Sigmoid colon (tissue), 7 donors: Measurements from ENCODE around the gene MAML3. TPM values are rescaled to one million over a fixed set of nuclear protein-coding genes. Genes with fewer than 3 reads are reported as not detected.
A peak's percentile ranks its signal among the peaks of the same experiment; 100 is the strongest.

ENCODE experiments used
- DNase-seq: peaks from one replicate; pipeline ENCODE4 v3.0.0-alpha.2; 2019
- H3K27ac ChIP-seq, 4 donors: fragments of 200-600 bp; sonication (generic); one replicate each; pipeline ENCODE4 v1.5.1; 2016 to 2019; ENCODE audit warnings: mild to moderate bottlenecking in 1 of 4
- H3K27me3 ChIP-seq, 3 donors: fragments of 200-600 bp; sonication (generic); one replicate each; pipeline ENCODE4 v1.5.1; 2019; ENCODE audit warnings: mild to moderate bottlenecking in 1 of 3
- H3K36me3 ChIP-seq, 4 donors: fragments of 200-600 bp; sonication (generic); one replicate each; pipeline ENCODE4 v1.5.1; 2016 to 2019
- H3K4me1 ChIP-seq, 4 donors: fragments of 200-600 bp; sonication (generic); one replicate each; pipeline ENCODE4 v1.5.1; 2017 to 2019
- H3K4me3 ChIP-seq, 4 donors: fragments of 200-600 bp; sonication (generic); one replicate each; pipeline ENCODE4 v1.5.1; 2017 to 2019; ENCODE audit warnings: mild to moderate bottlenecking in 2 of 4, moderate library complexity in 1 of 4
- H3K9me3 ChIP-seq, 4 donors: fragments of 200-600 bp in 3 of 4; sonication (generic) in 3 of 4; one replicate each; pipeline versions ENCODE4 v1.5.1 to v1.6.1; 2013 to 2019
- CTCF ChIP-seq, 4 experiments: fragments of 450-650 bp in 3 of 4; fragments of 200-600 bp in 1 of 4; IDR thresholded peaks; one replicate each; pipeline ENCODE4 v1.5.1; 2016 to 2019; ENCODE audit warnings: antibody characterized with exemption in 4 of 4, mild to moderate bottlenecking in 3 of 4, moderate library complexity in 2 of 4
- EP300 ChIP-seq, 4 donors: sonication (generic); formaldehyde crosslinking; IDR thresholded peaks; one replicate each; pipeline ENCODE4 v1.6.1; 2017; ENCODE audit warnings: antibody characterized with exemption in 4 of 4
- POLR2A ChIP-seq, 2 donors: fragments of 450-650 bp; IDR thresholded peaks; one replicate each; pipeline ENCODE4 v1.6.1; 2016; ENCODE audit warnings: antibody characterized with exemption in 2 of 2, mild to moderate bottlenecking in 2 of 2, moderate library complexity in 2 of 2
- POLR2AphosphoS5 ChIP-seq, 4 donors: sonication (generic); formaldehyde crosslinking; IDR thresholded peaks; one replicate each; pipeline ENCODE4 v1.6.1; 2017; ENCODE audit warnings: antibody characterized with exemption in 4 of 4
- WGBS, 2 donors: extraction: QIAGEN DNeasy Blood & Tissue Kit; methylation state at CpG; one replicate each; pipeline ENCODE4 v1.1.7; 2013; 5-methylcytosine and 5-hydroxymethylcytosine counted together
- intact Hi-C: fragments of 100-400 bp; cut with DNase I; formaldehyde crosslinking; loops from one replicate; pipeline ENCODE4 v1.15.1; 2023
- polyA plus RNA-seq, 3 donors: library from polyadenylated mRNA; stranded (reverse); fragments of 200-250 nt; gene quantifications; one replicate each; pipeline ENCODE4 v1.2.3, GENCODE V29; 2013
- total RNA-seq, 4 donors: library from RNA; depleted of rRNA; stranded (reverse); fragments of >200 nt; gene quantifications; one replicate each; pipeline ENCODE4 v1.1.0, GENCODE V29; 2016
- donor health status: healthy with polysubstance abuse.
- donor health status: Bipolar disorder and iron deficiency.
- donor health status: healthy.

The MAML3 gene
- total and polyA plus RNA-seq, 7 donors = 3.5 to 16.3 (median 5.4) TPM

- TF ChIP-seq POLR2AphosphoS5 (IDR thresholded peaks at IDR 0.05) (no peak), EP300 (IDR thresholded peaks at IDR 0.05) (no peak), CTCF (IDR thresholded peaks at IDR 0.05) (no peak), POLR2A (IDR thresholded peaks at IDR 0.05) (no peak)
These were observed 220.4 kb downstream of the MAML3 start for GRCh38 chr4:139933541-139933940.

DNA sequence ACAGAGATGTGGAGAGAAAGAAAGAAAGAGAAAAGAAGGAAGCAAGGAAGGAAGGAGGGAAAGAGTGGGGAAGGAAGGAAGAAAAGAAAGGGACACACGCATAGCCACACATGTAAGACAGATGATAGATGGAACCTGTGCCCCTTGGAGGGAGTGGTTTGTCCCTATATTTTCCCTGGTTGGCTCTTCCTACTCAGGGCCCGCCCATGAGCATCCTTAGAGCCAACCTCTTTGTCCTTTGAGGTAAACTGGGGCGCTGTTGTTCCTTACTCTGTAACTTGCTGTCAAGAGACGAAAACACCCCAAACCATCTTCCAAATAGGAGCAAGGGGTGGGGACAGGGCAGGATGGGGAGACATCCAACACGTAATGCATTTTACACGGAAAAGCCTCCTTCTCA is 220.9 kb downstream of the MAML3 start:
- no peaks in the 10 kb centered on the region for H3K9me3 ChIP-seq
- H3K27me3 ChIP-seq = no peaks in the 10 kb centered on the region
- no peak for DNase-seq
- peaks cover 0 to 9% (median 4%) of the 10 kb centered on the region in 4 donors for H3K4me1 ChIP-seq
- no peaks in the 10 kb centered on the region for H3K36me3 ChIP-seq
- TF ChIP-seq EP300 (IDR thresholded peaks at IDR 0.05) (no peak), POLR2AphosphoS5 (IDR thresholded peaks at IDR 0.05) (no peak), CTCF (IDR thresholded peaks at IDR 0.05) (no peak), POLR2A (IDR thresholded peaks at IDR 0.05) (no peak)
- WGBS, 2 donors = 94 to 97% methylated on average over 6 of the region's 6 CpGs
- no peak overlapping the region for H3K27ac ChIP-seq
- H3K4me3 ChIP-seq = no peak overlapping the region
- intact Hi-C loops = no loop called here

More at GRCh38 chr4:139933541-139933940, 220.4 kb downstream of the MAML3 start:
- no peak overlapping the region for H3K27ac ChIP-seq
- DNase-seq = no peak
- 28 to 72% methylated on average over 5 of the region's 5 CpGs for WGBS, 2 donors
- H3K9me3 ChIP-seq = no peaks in the 10 kb centered on the region
- no peaks in the 10 kb centered on the region for H3K36me3 ChIP-seq
- intact Hi-C loops = no loop called here
- peaks cover 0 to 9% (median 4%) of the 10 kb centered on the region in 4 donors for H3K4me1 ChIP-seq
- H3K27me3 ChIP-seq = no peaks in the 10 kb centered on the region
- H3K4me3 ChIP-seq = no peak overlapping the region

DNA sequence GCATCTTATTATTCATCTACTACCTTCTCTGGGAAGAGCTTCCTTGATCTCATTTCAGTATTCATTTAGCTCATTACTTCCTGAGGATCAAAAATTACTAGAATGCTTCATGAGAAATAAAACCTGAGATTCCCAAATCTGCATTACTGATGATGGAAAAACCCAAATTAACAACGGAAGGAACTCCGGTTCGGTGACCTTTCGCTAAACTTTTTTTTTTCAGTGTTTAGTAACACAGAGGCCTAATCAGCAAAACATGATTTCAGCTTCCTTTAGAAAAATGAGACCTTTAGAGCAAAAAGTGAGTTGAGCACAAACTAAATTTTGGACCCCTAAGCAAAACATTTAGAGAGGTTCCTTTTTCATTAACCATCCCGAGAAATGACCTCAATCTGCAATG is 229.2 kb downstream of the MAML3 start:
- TF ChIP-seq POLR2A (IDR thresholded peaks at IDR 0.05) (no peak), POLR2AphosphoS5 (IDR thresholded peaks at IDR 0.05) (no peak), EP300 (IDR thresholded peaks at IDR 0.05) (no peak), CTCF (IDR thresholded peaks at IDR 0.05) (no peak)
- no peak for DNase-seq
- Histone ChIP-seq H3K27me3 (no peaks in the 10 kb centered on the region), H3K27ac (no peak overlapping the region), H3K36me3 (no peaks in the 10 kb centered on the region), H3K4me1 (peaks cover 0 to 40% (median 36%) of the 10 kb centered on the region in 4 donors), H3K9me3 (no peaks in the 10 kb centered on the region), H3K4me3 (no peak overlapping the region)
- WGBS, 2 donors = 81 to 93% methylated on average over 5 of the region's 5 CpGs
- intact Hi-C loops = no loop called here

GRCh38 chr4:139922406-139923024 is 231.5 kb downstream of the MAML3 start:
- intact Hi-C loops = no loop called here

More at GRCh38 chr4:139922406-139923024, 231.5 kb downstream of the MAML3 start:
- DNase-seq = no peak
- no peaks in the 10 kb centered on the region for H3K27me3 ChIP-seq
- H3K4me1 ChIP-seq = peaks cover 0 to 62% (median 58%) of the 10 kb centered on the region in 4 donors
- H3K4me3 ChIP-seq = no peak overlapping the region
- no peaks in the 10 kb centered on the region for H3K36me3 ChIP-seq
- H3K9me3 ChIP-seq = no peaks in the 10 kb centered on the region
- peak overlapping the region; percentile 77 to 90 (median 81) for H3K27ac ChIP-seq
- TF ChIP-seq POLR2AphosphoS5 (IDR thresholded peaks at IDR 0.05) (no peak), CTCF (IDR thresholded peaks at IDR 0.05) (no peak), POLR2A (IDR thresholded peaks at IDR 0.05) (no peak), EP300 (IDR thresholded peaks at IDR 0.05) (no peak)
- 78 to 87% methylated on average over 6 of the region's 6 CpGs for WGBS, 2 donors
